ENCODE results near the gene KAT7. TPM values are rescaled to one million over a fixed set of nuclear protein-coding genes. Genes with fewer than 3 reads are reported as not detected.

The KAT7 gene
- 95.0 and 95.8 TPM in 2 replicates for total RNA-seq

GRCh38 chr17:49788478-49789242, at the start of gene KAT7:
TSS of gene KAT7 (plus strand) at chr17:49788681. CDS start at chr17:49788835, 154 bp downstream.
- peak within 1 kb of the TSS; percentile 94 for H3K4me3 Mint-ChIP-seq
- no peaks in the 10 kb centered on the region for H3K27me3 Mint-ChIP-seq

GRCh38 chr17:49739641-49740271, 48.7 kb upstream of the KAT7 start:
- ChIA-PET POLR2A (interaction anchor here (0.7 to 6.9 kb wide), 12 partner anchors 8 to 427 kb away, joined by 3 to 93 read pairs (median 4); partner anchors contain the start of genes FAM117A, KAT7 and SLC35B1), CTCF (interaction anchor here (1.2 kb wide), 1 partner anchor 24 kb away, joined by 3 read pairs; the partner anchor contains the start of gene FAM117A)
- Mint-ChIP-seq H3K4me3 (peak overlapping the region; percentile 81), H3K4me1 (peaks cover 87% of the 10 kb centered on the region), H3K27ac (peak overlapping the region; percentile 99), H3K27me3 (no peaks in the 10 kb centered on the region), H3K9me3 (peaks cover under 1% of the 10 kb centered on the region), H3K36me3 (ENCODE audit: low read depth) (peaks cover 15% of the 10 kb centered on the region)
- ATAC-seq (ENCODE audit: low read depth) (peak; percentile 91), DNase-seq (peak; percentile 75)
- TF ChIP-seq CTCF (IDR thresholded peaks at IDR 0.05), result no peak
- intact Hi-C loops (cut with micrococcal nuclease), result loop anchor here (1.0 to 10.0 kb wide), 6 partner anchors 9 to 545 kb away; partner anchors contain the start of gene KAT7

More at GRCh38 chr17:49788478-49789242, at the start of gene KAT7:
- H3K27ac Mint-ChIP-seq, result peak within 1 kb of the TSS; percentile 96
- TF ChIP-seq CTCF (IDR thresholded peaks at IDR 0.05), result no peak
- ATAC-seq (ENCODE audit: low read depth), result peak; percentile 86
- intact Hi-C loops (cut with micrococcal nuclease), result loop anchor here (1.0 to 5.0 kb wide), 9 partner anchors 24 to 596 kb away; partner anchors contain the start of gene FAM117A
- POLR2A ChIA-PET, result interaction anchor here (0.5 to 3.8 kb wide), 28 partner anchors 9 to 1818 kb away, joined by 3 to 55 read pairs (median 4); partner anchors contain the start of genes ACSF2, ATP5MC1, CDK5RAP3 and FAM117A
- peaks cover 49% of the 10 kb centered on the region for H3K36me3 Mint-ChIP-seq (ENCODE audit: low read depth)
- CTCF ChIA-PET, result interaction anchor here (1.1 to 2.3 kb wide), 4 partner anchors 80 to 219 kb away, joined by 3 to 17 read pairs (median 4); partner anchors contain the start of gene SLC35B1
- peak; percentile 90 for DNase-seq
- no peaks in the 10 kb centered on the region for H3K9me3 Mint-ChIP-seq
- H3K4me1 Mint-ChIP-seq, result peaks cover 42% of the 10 kb centered on the region

- Mint-ChIP-seq H3K27ac (peak overlapping the region; percentile 99), H3K4me3 (peak overlapping the region; percentile 65), H3K27me3 (no peaks in the 10 kb centered on the region), H3K4me1 (peaks cover 94% of the 10 kb centered on the region), H3K36me3 (ENCODE audit: low read depth) (peaks cover 10% of the 10 kb centered on the region), H3K9me3 (peaks cover 3% of the 10 kb centered on the region)
- intact Hi-C loops (cut with micrococcal nuclease), result loop anchor here (1.0 to 10.0 kb wide), 2 partner anchors 23 to 546 kb away; partner anchors contain the start of gene FAM117A
- CTCF ChIA-PET, result interaction anchor here (2.6 kb wide), 1 partner anchor 33 kb away, joined by 11 read pairs; the partner anchor contains the start of gene SLC35B1
- POLR2A ChIA-PET, result interaction anchor here (0.8 to 6.9 kb wide), 8 partner anchors 9 to 47 kb away, joined by 3 to 93 read pairs (median 6); partner anchors contain the start of genes FAM117A and KAT7
- DNase-seq (no peak), ATAC-seq (ENCODE audit: low read depth) (no peak)
- TF ChIP-seq CTCF (IDR thresholded peaks at IDR 0.05), result no peak
Measured at GRCh38 chr17:49741009-49741691, 47.3 kb upstream of the KAT7 start.

GRCh38 chr17:49741692-49742076, 46.8 kb upstream of the KAT7 start:
- Mint-ChIP-seq H3K27ac (peak overlapping the region; percentile 99), H3K36me3 (ENCODE audit: low read depth) (peaks cover 7% of the 10 kb centered on the region), H3K27me3 (no peaks in the 10 kb centered on the region), H3K4me1 (peaks cover 94% of the 10 kb centered on the region), H3K4me3 (peak overlapping the region; percentile 65), H3K9me3 (peaks cover 3% of the 10 kb centered on the region)
- no peak for TF ChIP-seq CTCF (IDR thresholded peaks at IDR 0.05)
- intact Hi-C loops (cut with micrococcal nuclease), result loop anchor here (1.0 to 10.0 kb wide), 2 partner anchors 23 to 547 kb away; partner anchors contain the start of gene FAM117A
- ChIA-PET POLR2A (interaction anchor here (0.9 to 6.9 kb wide), 8 partner anchors 9 to 66 kb away, joined by 3 to 93 read pairs (median 6); partner anchors contain the start of genes FAM117A, KAT7 and SLC35B1), CTCF (interaction anchor here (2.6 kb wide), 1 partner anchor 33 kb away, joined by 11 read pairs; the partner anchor contains the start of gene SLC35B1)
- ATAC-seq (ENCODE audit: low read depth) (no peak), DNase-seq (no peak)
